22Rv1 (cell line): ENCODE data around the gene PDE3B.

Experiments used
- ZFX ChIP-seq: fragments of 450-650 bp; IDR thresholded peaks from 2 replicates; pipeline ENCODE4 v1.6.1; 2017; ENCODE audit warnings: antibody characterized with exemption, borderline replicate concordance
- TF ChIP-seq, protein P1 (sequence below): fragments of 450-650 bp; IDR thresholded peaks from 2 replicates; pipeline ENCODE4 v1.5.1; 2017; ENCODE audit warnings: mild to moderate bottlenecking

DNA sequence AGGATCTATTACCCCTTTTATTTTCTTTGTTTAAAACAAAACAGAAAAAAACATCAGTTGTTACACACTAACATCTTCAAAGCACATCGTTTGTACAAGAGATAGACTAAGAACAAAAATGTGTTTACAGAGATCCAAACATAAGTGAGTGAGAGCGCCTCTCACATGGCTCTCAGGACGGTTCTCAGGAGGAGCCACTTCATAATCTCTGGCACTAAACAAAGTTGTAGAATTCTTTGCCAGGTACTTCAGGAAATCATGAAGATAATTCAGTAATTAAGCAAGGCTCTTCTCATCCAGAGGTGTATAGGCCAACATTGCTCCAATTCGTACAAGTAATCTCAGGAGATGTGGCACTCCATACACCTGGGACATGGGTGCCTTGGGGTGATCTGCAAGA lies 29.8 kb downstream of the PDE3B start:
- TF ChIP-seq, protein P1, sequence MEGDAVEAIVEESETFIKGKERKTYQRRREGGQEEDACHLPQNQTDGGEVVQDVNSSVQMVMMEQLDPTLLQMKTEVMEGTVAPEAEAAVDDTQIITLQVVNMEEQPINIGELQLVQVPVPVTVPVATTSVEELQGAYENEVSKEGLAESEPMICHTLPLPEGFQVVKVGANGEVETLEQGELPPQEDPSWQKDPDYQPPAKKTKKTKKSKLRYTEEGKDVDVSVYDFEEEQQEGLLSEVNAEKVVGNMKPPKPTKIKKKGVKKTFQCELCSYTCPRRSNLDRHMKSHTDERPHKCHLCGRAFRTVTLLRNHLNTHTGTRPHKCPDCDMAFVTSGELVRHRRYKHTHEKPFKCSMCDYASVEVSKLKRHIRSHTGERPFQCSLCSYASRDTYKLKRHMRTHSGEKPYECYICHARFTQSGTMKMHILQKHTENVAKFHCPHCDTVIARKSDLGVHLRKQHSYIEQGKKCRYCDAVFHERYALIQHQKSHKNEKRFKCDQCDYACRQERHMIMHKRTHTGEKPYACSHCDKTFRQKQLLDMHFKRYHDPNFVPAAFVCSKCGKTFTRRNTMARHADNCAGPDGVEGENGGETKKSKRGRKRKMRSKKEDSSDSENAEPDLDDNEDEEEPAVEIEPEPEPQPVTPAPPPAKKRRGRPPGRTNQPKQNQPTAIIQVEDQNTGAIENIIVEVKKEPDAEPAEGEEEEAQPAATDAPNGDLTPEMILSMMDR: no peak
- no peak for TF ChIP-seq ZFX
